ENCODE measurements around the gene POU1F1.

DNA sequence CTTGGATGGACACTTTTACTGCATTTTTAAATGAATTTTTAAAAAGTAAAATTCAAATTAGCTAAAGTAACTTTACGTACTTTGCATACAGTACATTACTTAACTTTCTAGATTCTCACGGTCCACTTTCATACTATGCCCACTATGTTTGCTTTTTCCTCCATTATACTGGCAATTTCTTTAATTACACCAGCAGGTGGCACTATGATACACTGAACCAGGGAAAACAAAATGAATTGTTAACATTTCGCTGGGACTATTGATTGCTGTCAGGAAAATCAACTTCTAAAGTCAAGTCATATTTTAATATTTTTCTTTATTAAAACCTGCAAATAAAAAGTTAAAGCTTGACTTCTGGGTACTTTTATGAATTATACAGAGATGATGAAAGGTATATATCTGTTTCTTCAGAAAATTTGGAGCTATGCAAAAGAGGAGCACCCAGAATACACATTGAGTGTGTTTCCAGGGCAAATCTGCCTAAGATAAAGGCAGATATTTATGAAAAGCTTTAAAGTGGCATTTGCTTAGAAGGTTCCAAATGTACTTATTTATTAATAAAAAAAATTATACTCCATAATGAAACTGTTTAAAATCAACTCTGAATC lies 21.8 kb upstream of the POU1F1 start:
- TF ChIP-seq, protein P1, sequence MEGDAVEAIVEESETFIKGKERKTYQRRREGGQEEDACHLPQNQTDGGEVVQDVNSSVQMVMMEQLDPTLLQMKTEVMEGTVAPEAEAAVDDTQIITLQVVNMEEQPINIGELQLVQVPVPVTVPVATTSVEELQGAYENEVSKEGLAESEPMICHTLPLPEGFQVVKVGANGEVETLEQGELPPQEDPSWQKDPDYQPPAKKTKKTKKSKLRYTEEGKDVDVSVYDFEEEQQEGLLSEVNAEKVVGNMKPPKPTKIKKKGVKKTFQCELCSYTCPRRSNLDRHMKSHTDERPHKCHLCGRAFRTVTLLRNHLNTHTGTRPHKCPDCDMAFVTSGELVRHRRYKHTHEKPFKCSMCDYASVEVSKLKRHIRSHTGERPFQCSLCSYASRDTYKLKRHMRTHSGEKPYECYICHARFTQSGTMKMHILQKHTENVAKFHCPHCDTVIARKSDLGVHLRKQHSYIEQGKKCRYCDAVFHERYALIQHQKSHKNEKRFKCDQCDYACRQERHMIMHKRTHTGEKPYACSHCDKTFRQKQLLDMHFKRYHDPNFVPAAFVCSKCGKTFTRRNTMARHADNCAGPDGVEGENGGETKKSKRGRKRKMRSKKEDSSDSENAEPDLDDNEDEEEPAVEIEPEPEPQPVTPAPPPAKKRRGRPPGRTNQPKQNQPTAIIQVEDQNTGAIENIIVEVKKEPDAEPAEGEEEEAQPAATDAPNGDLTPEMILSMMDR (conservative IDR thresholded peaks at IDR 0.05; ENCODE audit: low read depth, low read length): peak; percentile 92
- no peak for TF ChIP-seq EZH2 (IDR thresholded peaks at IDR 0.05; ENCODE audit: low read length, unreplicated experiment)
- TF ChIP-seq EZH2phosphoT487 (IDR thresholded peaks at IDR 0.05; ENCODE audit: borderline replicate concordance, low read length): no peak

All from PC-3 (cell line).